HL-60 (cell line): ENCODE results near the gene CBFA2T2.

ENCODE experiments used
- DNase-seq, 2 experiments: peaks; one replicate each; pipeline ENCODE4 v3.0.0-alpha.2; 2010 to 2020; ENCODE audit warnings: low read depth in 1 of 2, low spot score in 1 of 2
- H3K27ac ChIP-seq: fragments of 250-450 bp; sonication (Bioruptor Pico); replicated peaks from 2 replicates; pipeline ENCODE4 v1.5.1; 2020; ENCODE audit warnings: mild to moderate bottlenecking, moderate library complexity
- H3K27me3 ChIP-seq: fragments of 250-450 bp; sonication (Bioruptor Pico); 2 replicates; pipeline ENCODE4 v1.5.1; 2021; ENCODE audit warnings: mild to moderate bottlenecking, moderate library complexity; ENCODE audit not compliant: insufficient read depth, poor library complexity, severe bottlenecking
- H3K4me3 ChIP-seq: replicated peaks from 2 replicates; pipeline ENCODE4 v1.5.1; 2011; ENCODE audit warnings: mild to moderate bottlenecking, control low read depth, low read length; ENCODE audit not compliant: insufficient read depth
- GABPA ChIP-seq: IDR thresholded peaks from 2 replicates; pipeline ENCODE4 v1.6.1; 2012; ENCODE audit warnings: low read depth
- POLR2AphosphoS5 ChIP-seq: IDR thresholded peaks from 2 replicates; pipeline ENCODE4 v1.6.1; 2012; ENCODE audit warnings: low read depth
- SPI1 ChIP-seq: IDR thresholded peaks from 2 replicates; pipeline ENCODE4 v1.6.1; 2012; ENCODE audit warnings: low read depth, mild to moderate bottlenecking, borderline replicate concordance
- TF ChIP-seq, protein P1 (sequence below): IDR thresholded peaks from 2 replicates; pipeline ENCODE4 v1.6.1; 2012; ENCODE audit warnings: low read depth; ENCODE audit not compliant: insufficient replicate concordance
- TF ChIP-seq, protein P2 (sequence below): IDR thresholded peaks from one replicate; pipeline ENCODE4 v1.5.1; 2011; ENCODE audit warnings: low read length, control low read depth, inconsistent platforms; ENCODE audit not compliant: insufficient read depth

Gene CBFA2T2

GRCh38 chr20:33515569-33516216 lies 25.8 kb downstream of the CBFA2T2 start:
- no peaks in the 10 kb centered on the region for H3K27me3 ChIP-seq
- H3K27ac ChIP-seq = no peak overlapping the region
- DNase-seq = no peak
- TF ChIP-seq, protein P1, sequence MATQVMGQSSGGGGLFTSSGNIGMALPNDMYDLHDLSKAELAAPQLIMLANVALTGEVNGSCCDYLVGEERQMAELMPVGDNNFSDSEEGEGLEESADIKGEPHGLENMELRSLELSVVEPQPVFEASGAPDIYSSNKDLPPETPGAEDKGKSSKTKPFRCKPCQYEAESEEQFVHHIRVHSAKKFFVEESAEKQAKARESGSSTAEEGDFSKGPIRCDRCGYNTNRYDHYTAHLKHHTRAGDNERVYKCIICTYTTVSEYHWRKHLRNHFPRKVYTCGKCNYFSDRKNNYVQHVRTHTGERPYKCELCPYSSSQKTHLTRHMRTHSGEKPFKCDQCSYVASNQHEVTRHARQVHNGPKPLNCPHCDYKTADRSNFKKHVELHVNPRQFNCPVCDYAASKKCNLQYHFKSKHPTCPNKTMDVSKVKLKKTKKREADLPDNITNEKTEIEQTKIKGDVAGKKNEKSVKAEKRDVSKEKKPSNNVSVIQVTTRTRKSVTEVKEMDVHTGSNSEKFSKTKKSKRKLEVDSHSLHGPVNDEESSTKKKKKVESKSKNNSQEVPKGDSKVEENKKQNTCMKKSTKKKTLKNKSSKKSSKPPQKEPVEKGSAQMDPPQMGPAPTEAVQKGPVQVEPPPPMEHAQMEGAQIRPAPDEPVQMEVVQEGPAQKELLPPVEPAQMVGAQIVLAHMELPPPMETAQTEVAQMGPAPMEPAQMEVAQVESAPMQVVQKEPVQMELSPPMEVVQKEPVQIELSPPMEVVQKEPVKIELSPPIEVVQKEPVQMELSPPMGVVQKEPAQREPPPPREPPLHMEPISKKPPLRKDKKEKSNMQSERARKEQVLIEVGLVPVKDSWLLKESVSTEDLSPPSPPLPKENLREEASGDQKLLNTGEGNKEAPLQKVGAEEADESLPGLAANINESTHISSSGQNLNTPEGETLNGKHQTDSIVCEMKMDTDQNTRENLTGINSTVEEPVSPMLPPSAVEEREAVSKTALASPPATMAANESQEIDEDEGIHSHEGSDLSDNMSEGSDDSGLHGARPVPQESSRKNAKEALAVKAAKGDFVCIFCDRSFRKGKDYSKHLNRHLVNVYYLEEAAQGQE = no peak
- TF ChIP-seq POLR2AphosphoS5 (no peak), SPI1 (no peak)
- H3K4me3 ChIP-seq = no peak overlapping the region

GRCh38 chr20:33516882-33517281 lies 27.0 kb downstream of the CBFA2T2 start:
- no peak overlapping the region for H3K4me3 ChIP-seq
- no peak for TF ChIP-seq POLR2AphosphoS5
- no peak overlapping the region for H3K27ac ChIP-seq
- H3K27me3 ChIP-seq = no peaks in the 10 kb centered on the region
- DNase-seq = no peak

- TF ChIP-seq, protein P1 = no peak
- TF ChIP-seq, protein P2, sequence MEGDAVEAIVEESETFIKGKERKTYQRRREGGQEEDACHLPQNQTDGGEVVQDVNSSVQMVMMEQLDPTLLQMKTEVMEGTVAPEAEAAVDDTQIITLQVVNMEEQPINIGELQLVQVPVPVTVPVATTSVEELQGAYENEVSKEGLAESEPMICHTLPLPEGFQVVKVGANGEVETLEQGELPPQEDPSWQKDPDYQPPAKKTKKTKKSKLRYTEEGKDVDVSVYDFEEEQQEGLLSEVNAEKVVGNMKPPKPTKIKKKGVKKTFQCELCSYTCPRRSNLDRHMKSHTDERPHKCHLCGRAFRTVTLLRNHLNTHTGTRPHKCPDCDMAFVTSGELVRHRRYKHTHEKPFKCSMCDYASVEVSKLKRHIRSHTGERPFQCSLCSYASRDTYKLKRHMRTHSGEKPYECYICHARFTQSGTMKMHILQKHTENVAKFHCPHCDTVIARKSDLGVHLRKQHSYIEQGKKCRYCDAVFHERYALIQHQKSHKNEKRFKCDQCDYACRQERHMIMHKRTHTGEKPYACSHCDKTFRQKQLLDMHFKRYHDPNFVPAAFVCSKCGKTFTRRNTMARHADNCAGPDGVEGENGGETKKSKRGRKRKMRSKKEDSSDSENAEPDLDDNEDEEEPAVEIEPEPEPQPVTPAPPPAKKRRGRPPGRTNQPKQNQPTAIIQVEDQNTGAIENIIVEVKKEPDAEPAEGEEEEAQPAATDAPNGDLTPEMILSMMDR = no peak
- TF ChIP-seq POLR2AphosphoS5 = no peak
- TF ChIP-seq SPI1 = no peak
- no peak for TF ChIP-seq GABPA
- DNase-seq = no peak
- H3K4me3 ChIP-seq = no peak overlapping the region
- no peak overlapping the region for H3K27ac ChIP-seq
- no peaks in the 10 kb centered on the region for H3K27me3 ChIP-seq
Observed at GRCh38 chr20:33518071-33518470, 28.2 kb downstream of the CBFA2T2 start.

DNA sequence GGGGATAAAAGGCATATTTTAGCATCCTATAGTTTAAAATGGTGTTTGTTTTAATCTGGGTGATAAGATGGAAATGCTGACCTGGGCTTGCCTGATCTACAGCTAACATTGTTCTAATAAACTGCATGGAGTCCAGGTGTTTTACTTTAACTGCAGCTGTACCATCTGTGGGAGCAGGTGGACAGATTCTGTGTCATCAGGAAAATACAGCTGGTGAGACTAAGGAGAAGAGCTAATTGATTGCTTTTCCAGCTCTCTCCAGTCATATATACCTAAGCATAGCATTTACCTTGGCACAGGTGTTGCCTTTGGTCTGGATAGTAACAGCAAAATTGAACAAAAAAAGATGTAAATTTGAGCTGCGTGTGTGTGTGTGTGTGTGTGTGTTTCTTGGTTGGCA lies 31.6 kb downstream of the CBFA2T2 start:
- no peak overlapping the region for H3K27ac ChIP-seq
- no peak for DNase-seq
- TF ChIP-seq, protein P2 = no peak
- TF ChIP-seq GABPA = no peak
- TF ChIP-seq, protein P1 = no peak
- no peak for TF ChIP-seq POLR2AphosphoS5
- TF ChIP-seq SPI1 = no peak
- H3K27me3 ChIP-seq = no peaks in the 10 kb centered on the region
- no peak overlapping the region for H3K4me3 ChIP-seq
